NOMO-1 treated with dmso at 0.1 percent for 144 hours (cell line): ENCODE results near the gene UBA3.

Experiments
- DNase-seq: peaks from one replicate; lab custom pipeline; 2025; ENCODE audit not compliant: unreplicated experiment; lab: John Stamatoyannopoulos, UW

The UBA3 gene

DNA sequence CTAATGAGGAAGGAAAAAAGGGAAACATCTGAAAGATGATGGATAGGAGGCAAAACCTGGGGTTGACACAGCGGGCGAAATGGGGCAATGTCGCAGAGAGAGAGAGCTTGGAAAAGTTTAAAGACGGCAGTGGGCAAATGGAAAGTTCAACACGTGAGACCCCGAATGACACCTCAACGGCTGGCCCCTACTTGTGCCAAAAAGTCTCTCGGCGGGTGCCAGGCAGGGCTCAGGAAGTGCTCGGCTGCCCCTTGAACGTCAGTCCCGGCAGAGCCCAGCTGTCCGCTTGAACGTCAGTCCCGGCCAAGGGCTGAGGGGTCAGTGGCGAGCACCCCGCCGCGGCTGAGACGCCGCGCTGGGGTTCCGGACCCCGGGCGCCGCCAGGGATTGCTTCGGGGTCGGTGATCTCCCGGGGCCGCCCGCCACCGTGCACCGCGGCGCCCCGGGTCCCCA is 67.3 kb downstream of the UBA3 start:
- DNase-seq: no peak

DNA sequence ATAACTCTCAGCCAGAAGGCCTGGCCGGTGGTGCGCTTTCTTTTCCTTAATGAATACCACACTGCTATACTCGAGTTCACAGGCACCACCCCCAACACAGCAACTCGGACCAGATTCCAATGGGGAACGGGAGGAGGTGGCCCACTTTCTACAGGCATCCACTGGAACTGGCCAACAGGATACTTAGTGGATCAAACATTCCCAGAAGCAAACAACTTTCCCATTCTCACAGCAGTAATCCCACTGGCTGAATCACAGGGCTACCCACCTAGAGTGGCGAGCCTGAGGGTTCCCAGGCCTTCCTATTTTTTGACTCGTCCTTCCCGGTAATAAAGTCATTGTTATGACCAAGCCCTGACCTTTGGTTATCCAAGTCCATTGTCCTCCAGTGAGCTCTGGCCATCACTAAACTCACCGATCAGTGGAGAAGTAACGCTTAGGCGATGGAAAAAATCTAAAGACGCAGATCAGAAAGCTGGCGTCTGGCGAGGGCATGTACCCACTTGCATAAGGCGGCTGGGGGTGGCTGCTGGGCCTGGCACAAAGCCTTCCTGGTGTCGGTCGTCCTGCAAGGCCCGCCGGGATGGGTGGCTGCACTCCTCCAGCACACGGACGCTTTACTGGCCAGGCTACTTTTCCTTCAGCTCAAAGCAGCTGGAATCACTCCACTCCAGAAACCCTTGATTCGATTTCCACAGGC is 67.9 kb downstream of the UBA3 start:
- no peak for DNase-seq

DNA sequence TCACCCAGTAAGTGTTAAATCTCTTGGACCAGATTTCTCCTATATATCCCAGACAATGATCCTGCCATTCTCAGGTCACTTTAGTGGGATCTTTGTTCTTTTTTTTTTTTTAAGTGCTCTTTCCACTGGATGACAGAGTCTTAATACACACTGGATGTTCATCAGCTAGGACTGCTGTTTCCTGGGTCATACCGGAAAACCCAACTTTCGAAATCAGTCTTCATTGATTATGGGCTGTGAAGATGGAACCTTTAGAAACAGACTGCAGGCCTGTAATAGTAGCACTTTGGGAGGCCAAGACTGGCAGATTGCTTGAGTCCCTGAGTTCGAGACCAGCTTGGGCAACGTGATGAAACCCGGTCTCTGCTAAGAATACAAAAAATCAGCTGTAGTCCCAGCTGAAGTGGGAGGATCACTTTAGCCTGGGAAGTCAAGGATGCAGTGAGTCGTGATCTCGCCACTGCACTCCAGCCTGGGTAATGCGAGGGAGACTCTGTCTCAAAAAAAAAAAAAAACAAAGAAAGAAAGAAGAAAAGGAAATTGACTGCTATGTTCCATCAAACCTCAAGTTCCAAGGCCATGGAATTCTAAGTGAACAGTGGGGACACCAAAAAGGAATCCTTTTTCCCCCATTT is 69.0 kb downstream of the UBA3 start:
- no peak for DNase-seq

DNA sequence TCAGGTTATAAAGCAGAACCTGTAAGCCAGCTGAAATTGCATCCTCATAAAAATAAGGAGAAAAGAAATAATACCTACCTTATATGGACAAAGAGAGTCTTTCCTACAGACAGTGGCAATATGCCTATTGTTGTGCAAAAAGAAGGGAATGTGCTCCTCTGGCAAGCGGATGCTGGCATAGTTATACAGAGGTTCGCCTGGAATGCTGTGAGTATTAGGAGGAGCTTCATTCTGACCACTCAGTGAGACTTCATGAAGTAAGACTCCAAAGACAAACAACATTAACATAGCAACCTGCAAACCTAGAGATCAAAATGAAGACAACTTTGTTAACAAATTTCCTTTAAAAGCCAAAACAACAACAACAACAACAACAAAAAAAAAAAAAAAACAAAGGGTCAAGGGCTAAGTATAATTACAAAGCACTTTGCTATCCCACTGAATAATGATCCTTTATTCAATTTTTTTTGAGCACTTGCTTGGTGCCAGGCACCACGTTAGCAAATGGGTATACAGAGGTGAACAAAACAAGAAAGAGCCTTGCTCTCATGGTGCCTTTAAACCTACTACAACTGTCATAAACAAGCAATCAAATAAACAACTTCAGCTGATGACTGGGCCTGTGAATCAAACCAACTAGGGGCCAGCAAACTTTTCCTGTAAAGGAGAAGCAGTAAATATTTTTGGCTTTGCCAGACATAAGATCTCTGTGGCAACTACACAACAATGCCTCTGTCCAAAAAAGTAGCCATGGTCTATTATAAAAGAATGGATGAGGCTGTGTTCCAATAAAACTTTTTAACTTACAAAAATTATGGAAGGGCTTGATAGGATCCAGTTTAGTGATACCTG is 70.4 kb downstream of the UBA3 start:
- no peak for DNase-seq

DNA sequence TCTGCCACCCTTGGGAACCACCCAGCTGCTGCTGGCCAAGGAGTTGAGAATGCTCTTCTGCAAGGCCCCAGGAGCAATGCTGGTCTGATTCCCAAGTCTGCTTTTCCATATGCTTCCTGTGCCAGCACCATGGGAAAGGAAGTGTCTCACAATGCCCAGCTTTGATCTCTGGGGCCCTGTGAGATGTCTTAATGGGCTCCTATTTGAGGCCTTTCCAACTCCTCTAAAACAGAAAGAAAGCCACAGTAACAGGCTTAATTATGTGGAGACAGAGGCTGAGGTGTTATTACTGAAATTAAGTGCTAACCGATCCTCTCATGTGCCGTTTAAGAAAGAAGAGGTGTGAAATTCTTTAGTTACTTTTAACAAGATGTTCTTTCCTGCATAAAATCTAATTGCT is 71.2 kb downstream of the UBA3 start:
- no peak for DNase-seq

DNA sequence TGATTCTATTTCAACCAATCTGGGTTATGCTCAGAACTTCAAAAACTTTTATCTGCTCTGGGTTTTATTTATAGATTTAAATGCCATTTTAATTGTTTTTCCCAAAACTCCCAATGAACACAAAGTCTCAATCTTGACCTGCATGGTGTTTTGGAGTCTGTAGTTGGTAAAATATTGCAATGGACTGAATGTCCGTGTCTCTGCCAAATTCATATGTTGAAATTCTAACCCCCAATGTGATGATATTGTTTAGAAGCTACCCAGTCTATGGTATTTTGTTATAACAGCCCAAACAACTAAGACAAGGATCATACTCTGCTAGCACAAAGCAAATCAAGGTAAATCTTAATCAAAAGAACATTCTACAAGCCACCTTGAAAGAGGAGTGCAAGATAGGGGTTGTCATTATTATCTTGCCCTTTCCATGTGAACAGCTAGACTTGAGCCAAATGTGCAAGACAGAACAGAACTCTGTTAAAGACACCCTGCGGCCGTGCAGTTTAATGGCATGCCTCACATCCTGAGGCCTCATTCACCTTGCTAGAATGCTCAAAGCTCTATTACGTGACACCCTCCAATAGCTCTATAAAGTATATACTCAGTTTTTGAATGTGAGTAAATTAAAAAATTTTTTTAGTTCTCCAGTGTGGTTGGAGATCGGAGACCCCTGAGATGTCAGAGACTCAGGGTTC is 74.2 kb downstream of the UBA3 start:
- DNase-seq: no peak

DNA sequence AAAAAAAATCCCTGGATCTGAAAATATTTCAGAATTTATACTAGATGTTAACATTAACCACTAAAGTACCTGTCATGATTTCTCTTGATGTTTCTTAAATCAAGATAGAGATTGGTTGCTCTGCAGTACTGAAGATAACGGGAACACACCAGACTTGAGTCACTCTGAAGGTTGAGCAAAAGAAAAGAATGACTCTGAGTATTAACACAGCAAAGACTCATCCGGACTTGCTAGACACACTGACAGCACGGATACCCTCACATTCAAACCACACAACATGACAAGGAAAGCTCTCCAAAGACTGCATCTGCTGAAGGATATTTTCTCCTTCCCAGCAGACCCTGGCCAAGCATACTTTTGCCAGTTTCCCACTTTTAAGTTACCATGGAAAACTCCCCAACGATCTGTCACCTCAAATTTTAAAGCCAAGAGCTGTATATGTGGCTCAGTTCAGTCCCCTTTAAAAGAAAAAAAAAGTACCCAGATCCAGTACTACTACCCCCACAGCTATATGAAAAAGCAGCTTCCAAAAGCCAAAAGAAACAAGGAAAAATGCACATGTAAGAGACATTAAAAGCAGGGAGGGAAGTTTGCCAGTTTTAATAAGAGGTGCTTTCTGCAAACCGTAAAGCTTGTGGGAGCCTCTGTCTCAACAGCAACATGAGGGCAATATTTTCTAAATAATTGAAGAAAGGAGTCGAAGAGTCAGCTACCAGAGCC is 74.9 kb downstream of the UBA3 start:
- no peak for DNase-seq
